Measurements from ENCODE around the gene PXDC1. TPM values are rescaled to one million over a fixed set of nuclear protein-coding genes. Genes with fewer than 3 reads are reported as not detected.

PXDC1 gene
- total and polyA plus RNA-seq, 4 donors: 24.1 to 106 (median 77.6) TPM

- no peaks in the 10 kb centered on the region for H3K27me3 ChIP-seq (ENCODE audit: control insufficient read depth in 4 of 4, insufficient read depth in 4 of 4, low read length in 3 of 4)
- DNase-seq (ENCODE audit: low spot score): peak; percentile 82
- H3K4me1 ChIP-seq (ENCODE audit: control insufficient read depth in 4 of 4, insufficient read depth in 4 of 4, low read length in 3 of 4): peaks cover 3 to 30% (median 20%) of the 10 kb centered on the region in 4 donors
- H3K9me3 ChIP-seq (ENCODE audit: control insufficient read depth in 4 of 4, low read length in 3 of 4): no peaks in the 10 kb centered on the region
- TF ChIP-seq YY1 (IDR thresholded peaks at IDR 0.05): peak; percentile 38
- TF ChIP-seq EGR1 (IDR thresholded peaks at IDR 0.05; ENCODE audit: low read depth in 2 of 2): peak; percentile 37 to 72
- no peak for TF ChIP-seq RXRA (IDR thresholded peaks at IDR 0.05)
- no peak for TF ChIP-seq ATF3 (IDR thresholded peaks at IDR 0.05)
- TF ChIP-seq SP1 (IDR thresholded peaks at IDR 0.05): peak; percentile 42
- TF ChIP-seq RAD21 (IDR thresholded peaks at IDR 0.05): peak in 1 of 2 donors; percentile 57
- TF ChIP-seq NR2F2 (IDR thresholded peaks at IDR 0.05): no peak
- TF ChIP-seq REST (IDR thresholded peaks at IDR 0.05): peak; percentile 52
- peak overlapping the region; percentile 63 to 88 (median 83) for H3K4me3 ChIP-seq (ENCODE audit: low read depth in 1 of 3, low read length in 3 of 3)
- H3K27ac ChIP-seq (ENCODE audit: low read depth in 1 of 2, low read length in 2 of 2): peak overlapping the region; percentile 96 to 99
- WGBS: 2% methylated on average over 104 of the region's 104 CpGs
- no peaks in the 10 kb centered on the region for H3K36me3 ChIP-seq (ENCODE audit: control insufficient read depth in 4 of 4, insufficient read depth in 3 of 4, low read depth in 1 of 4, low read length in 3 of 4)
- H3K9ac ChIP-seq (ENCODE audit: low read depth in 1 of 2, low read length in 2 of 2): peak overlapping the region; percentile 64 to 84
Observed at GRCh38 chr6:3751730-3752530, 417 bp upstream of the PXDC1 start.

GRCh38 chr6:3750317-3751076 is 1.0 kb downstream of the PXDC1 start:
- peak; percentile 57 for DNase-seq (ENCODE audit: low spot score)
- WGBS: 1% methylated on average over 74 of the region's 74 CpGs
- H3K4me3 ChIP-seq (ENCODE audit: low read depth in 1 of 3, low read length in 3 of 3): peak overlapping the region; percentile 56 to 88 (median 87)
- H3K36me3 ChIP-seq (ENCODE audit: control insufficient read depth in 4 of 4, insufficient read depth in 3 of 4, low read depth in 1 of 4, low read length in 3 of 4): peaks cover 0 to 5% (median 0%) of the 10 kb centered on the region in 4 donors
- no peaks in the 10 kb centered on the region for H3K27me3 ChIP-seq (ENCODE audit: control insufficient read depth in 4 of 4, insufficient read depth in 4 of 4, low read length in 3 of 4)
- peaks cover 12 to 44% (median 32%) of the 10 kb centered on the region in 4 donors for H3K4me1 ChIP-seq (ENCODE audit: control insufficient read depth in 4 of 4, insufficient read depth in 4 of 4, low read length in 3 of 4)
- H3K9ac ChIP-seq (ENCODE audit: low read depth in 1 of 2, low read length in 2 of 2): peak overlapping the region; percentile 72 to 88
- H3K27ac ChIP-seq (ENCODE audit: low read depth in 1 of 2, low read length in 2 of 2): peak overlapping the region; percentile 96 to 99
- H3K9me3 ChIP-seq (ENCODE audit: control insufficient read depth in 4 of 4, low read length in 3 of 4): no peaks in the 10 kb centered on the region
- peak; percentile 33 for TF ChIP-seq SP1 (IDR thresholded peaks at IDR 0.05)
- peak; percentile 18 for TF ChIP-seq MAX (IDR thresholded peaks at IDR 0.05)
- TF ChIP-seq TAF1 (conservative IDR thresholded peaks at IDR 0.05): no peak
- no peak for TF ChIP-seq ATF3 (IDR thresholded peaks at IDR 0.05)
- TF ChIP-seq NR2F2 (IDR thresholded peaks at IDR 0.05): no peak
- no peak for TF ChIP-seq GABPA (IDR thresholded peaks at IDR 0.05 in 1 of 2, conservative IDR thresholded peaks at IDR 0.05 in 1 of 2)
- TF ChIP-seq JUND (IDR thresholded peaks at IDR 0.05): no peak
- no peak for TF ChIP-seq ZBTB33 (IDR thresholded peaks at IDR 0.05)
- TF ChIP-seq REST (IDR thresholded peaks at IDR 0.05): no peak
- TF ChIP-seq RAD21 (IDR thresholded peaks at IDR 0.05): peak in 1 of 2 donors; percentile 24
- TF ChIP-seq FOXA1 (IDR thresholded peaks at IDR 0.05): no peak
- no peak for TF ChIP-seq EGR1 (IDR thresholded peaks at IDR 0.05; ENCODE audit: low read depth in 2 of 2)
- TF ChIP-seq CTCF (IDR thresholded peaks at IDR 0.05; ENCODE audit: low read depth, low read length, missing input control): no peak
- TF ChIP-seq RXRA (IDR thresholded peaks at IDR 0.05): no peak
- no peak for TF ChIP-seq FOXA2 (IDR thresholded peaks at IDR 0.05)
- TF ChIP-seq HNF4A (conservative IDR thresholded peaks at IDR 0.05): no peak

All from liver (tissue), 9 donors.